Measurements from ENCODE around the gene RXRA. TPM values are rescaled to one million over a fixed set of nuclear protein-coding genes. Genes with fewer than 3 reads are reported as not detected.

The RXRA gene
- total and polyA plus RNA-seq, 4 experiments from 2014 or later: 1.0 to 11.9 (median 6.4) TPM

GRCh38 chr9:134452728-134453127 is 126.5 kb downstream of the RXRA start:
- H3K4me3 ChIP-seq (ENCODE audit: low read length in 2 of 2): no peak overlapping the region
- Mint-ChIP-seq H3K9me3 (peaks cover 0 to 10% (median 5%) of the 10 kb centered on the region in 8 donors), H3K27me3 (no peaks in the 10 kb centered on the region), H3K27ac (peak overlapping the region in 6 of 7 donors; percentile 18 to 95 (median 55)), H3K4me3 (no peak overlapping the region), H3K36me3 (no peaks in the 10 kb centered on the region), H3K4me1 (peaks cover 4 to 22% (median 11%) of the 10 kb centered on the region in 4 donors)
- peaks cover 0 to 3% of the 10 kb centered on the region in 2 donors for H3K9me3 ChIP-seq (ENCODE audit: control insufficient read depth in 1 of 2, low read length in 2 of 2)
- ChIA-PET CTCF (ENCODE audit: partially characterized antibody) (interaction anchor here (1.1 to 1.3 kb wide), 2 partner anchors 10 to 285 kb away, joined by 3 to 6 read pairs; no protein-coding TSS in a partner anchor), POLR2A (ENCODE audit: partially characterized antibody) (no interaction called here)
- DNase-seq: no peak
- no peaks in the 10 kb centered on the region for H3K27me3 ChIP-seq (ENCODE audit: insufficient read depth, low read length)
- intact Hi-C loops (cut with micrococcal nuclease): no loop called here
- H3K36me3 ChIP-seq (ENCODE audit: insufficient read depth, low read length): no peaks in the 10 kb centered on the region
- no peak overlapping the region for H3K27ac ChIP-seq (ENCODE audit: low read depth, low read length)
- H3K4me1 ChIP-seq (ENCODE audit: insufficient read depth, low read length): peaks cover 22% of the 10 kb centered on the region

- Mint-ChIP-seq H3K4me1 (peaks cover 4 to 22% (median 11%) of the 10 kb centered on the region in 4 donors), H3K36me3 (no peaks in the 10 kb centered on the region), H3K9me3 (peaks cover 0 to 5% (median 4%) of the 10 kb centered on the region in 8 donors), H3K27ac (peak overlapping the region in 4 of 7 donors; percentile 13 to 90 (median 59)), H3K4me3 (peak overlapping the region in 1 of 8 donors; percentile 9), H3K27me3 (no peaks in the 10 kb centered on the region)
- Histone ChIP-seq H3K4me3 (ENCODE audit: low read length in 2 of 2) (no peak overlapping the region), H3K4me1 (ENCODE audit: insufficient read depth, low read length) (peaks cover 22% of the 10 kb centered on the region), H3K27me3 (ENCODE audit: insufficient read depth, low read length) (no peaks in the 10 kb centered on the region), H3K9me3 (ENCODE audit: control insufficient read depth in 1 of 2, low read length in 2 of 2) (no peaks in the 10 kb centered on the region), H3K27ac (ENCODE audit: low read depth, low read length) (no peak overlapping the region), H3K36me3 (ENCODE audit: insufficient read depth, low read length) (no peaks in the 10 kb centered on the region)
- no peak for DNase-seq
- CTCF ChIA-PET (ENCODE audit: partially characterized antibody): interaction anchor here (1.1 to 1.3 kb wide), 2 partner anchors 11 to 286 kb away, joined by 3 to 6 read pairs; no protein-coding TSS in a partner anchor
- intact Hi-C loops (cut with micrococcal nuclease): no loop called here
- POLR2A ChIA-PET (ENCODE audit: partially characterized antibody): no interaction called here
Observed at GRCh38 chr9:134453776-134454475, 127.7 kb downstream of the RXRA start.

DNA sequence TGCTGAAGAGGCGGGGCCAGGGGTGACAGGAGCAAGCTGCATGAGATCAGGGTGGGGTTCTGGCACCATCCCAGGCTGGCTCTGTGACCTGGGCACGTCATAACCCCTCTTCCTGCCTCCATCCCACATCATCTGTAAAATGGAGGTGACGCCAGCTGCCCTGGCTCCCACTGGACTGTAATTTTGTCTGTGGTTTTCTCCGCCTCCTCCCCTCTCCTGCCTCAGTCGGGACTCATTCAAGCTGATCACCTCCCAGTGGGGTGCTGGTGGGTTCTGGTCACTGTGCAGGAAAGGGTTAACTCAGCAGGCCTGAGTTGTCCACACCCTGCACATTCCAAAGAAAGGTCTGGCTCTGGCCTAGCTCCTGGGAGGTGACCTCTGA is 128.2 kb downstream of the RXRA start:
- H3K27ac Mint-ChIP-seq: peak overlapping the region in 4 of 7 donors; percentile 24 to 90 (median 80)
- POLR2A ChIA-PET (ENCODE audit: partially characterized antibody): no interaction called here

GRCh38 chr9:134455021-134455471 is 128.8 kb downstream of the RXRA start:
- no peaks in the 10 kb centered on the region for H3K36me3 Mint-ChIP-seq
- H3K4me1 Mint-ChIP-seq: peaks cover 4 to 18% (median 9%) of the 10 kb centered on the region in 4 donors
- no peak overlapping the region for H3K4me3 ChIP-seq (ENCODE audit: low read length in 2 of 2)
- peak overlapping the region in 6 of 7 donors; percentile 70 to 94 (median 88) for H3K27ac Mint-ChIP-seq
- no peaks in the 10 kb centered on the region for H3K9me3 ChIP-seq (ENCODE audit: control insufficient read depth in 1 of 2, low read length in 2 of 2)
- DNase-seq: peak in 1 of 5 donors; percentile 13
- H3K27me3 ChIP-seq (ENCODE audit: insufficient read depth, low read length): no peaks in the 10 kb centered on the region
- peak overlapping the region in 5 of 8 donors; percentile 21 to 94 (median 26) for H3K4me3 Mint-ChIP-seq
- intact Hi-C loops (cut with micrococcal nuclease): no loop called here
- peaks cover 22% of the 10 kb centered on the region for H3K4me1 ChIP-seq (ENCODE audit: insufficient read depth, low read length)
- no peaks in the 10 kb centered on the region for H3K36me3 ChIP-seq (ENCODE audit: insufficient read depth, low read length)
- POLR2A ChIA-PET (ENCODE audit: partially characterized antibody): interaction anchor here (2.1 kb wide), 1 partner anchor 291 kb away, joined by 31 read pairs; the partner anchor contains the start of gene RNU6ATAC
- no peaks in the 10 kb centered on the region for H3K27me3 Mint-ChIP-seq
- peak overlapping the region; percentile 64 for H3K27ac ChIP-seq (ENCODE audit: low read depth, low read length)
- H3K9me3 Mint-ChIP-seq: no peaks in the 10 kb centered on the region
- CTCF ChIA-PET (ENCODE audit: partially characterized antibody): interaction anchor here (2.1 kb wide), 1 partner anchor 9 kb away, joined by 6 read pairs; no protein-coding TSS in a partner anchor

More for the DNA sequence above, 128.2 kb downstream of the RXRA start:
- no peaks in the 10 kb centered on the region for H3K27me3 ChIP-seq (ENCODE audit: insufficient read depth, low read length)
- Mint-ChIP-seq H3K4me1 (peaks cover 4 to 22% (median 10%) of the 10 kb centered on the region in 4 donors), H3K4me3 (no peak overlapping the region), H3K27me3 (no peaks in the 10 kb centered on the region), H3K36me3 (no peaks in the 10 kb centered on the region), H3K9me3 (peaks cover 0 to 1% (median under 1%) of the 10 kb centered on the region in 8 donors)
- no peaks in the 10 kb centered on the region for H3K9me3 ChIP-seq (ENCODE audit: control insufficient read depth in 1 of 2, low read length in 2 of 2)
- H3K27ac ChIP-seq (ENCODE audit: low read depth, low read length): no peak overlapping the region
- CTCF ChIA-PET (ENCODE audit: partially characterized antibody): no interaction called here
- intact Hi-C loops (cut with micrococcal nuclease): no loop called here
- peaks cover 22% of the 10 kb centered on the region for H3K4me1 ChIP-seq (ENCODE audit: insufficient read depth, low read length)
- no peaks in the 10 kb centered on the region for H3K36me3 ChIP-seq (ENCODE audit: insufficient read depth, low read length)
- H3K4me3 ChIP-seq (ENCODE audit: low read length in 2 of 2): no peak overlapping the region
- DNase-seq: peak in 1 of 5 donors; percentile 22

DNA sequence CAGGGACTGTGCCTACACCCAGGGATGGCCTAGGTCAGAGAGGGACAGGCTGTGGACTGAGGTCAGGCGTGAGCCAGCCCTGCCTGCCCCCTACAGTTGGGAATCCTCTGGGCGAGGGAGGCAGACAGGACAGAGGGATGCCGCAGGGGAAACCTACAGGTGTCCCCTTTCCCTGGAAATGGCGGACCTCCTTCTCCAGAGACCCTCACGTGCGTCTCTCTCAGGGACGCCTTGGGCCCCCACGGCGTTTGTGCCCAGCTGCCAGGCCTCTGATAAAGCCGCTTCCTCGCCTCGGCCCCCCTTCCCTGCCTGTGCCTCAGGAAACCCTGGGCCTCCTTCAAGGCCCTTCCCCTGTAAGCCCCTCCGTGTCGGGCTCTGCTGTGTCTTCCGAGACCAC is 129.3 kb downstream of the RXRA start:
- H3K27ac Mint-ChIP-seq: peak overlapping the region; percentile 86 to 94 (median 92)
- peak overlapping the region; percentile 49 to 94 (median 84) for H3K4me3 Mint-ChIP-seq

DNA sequence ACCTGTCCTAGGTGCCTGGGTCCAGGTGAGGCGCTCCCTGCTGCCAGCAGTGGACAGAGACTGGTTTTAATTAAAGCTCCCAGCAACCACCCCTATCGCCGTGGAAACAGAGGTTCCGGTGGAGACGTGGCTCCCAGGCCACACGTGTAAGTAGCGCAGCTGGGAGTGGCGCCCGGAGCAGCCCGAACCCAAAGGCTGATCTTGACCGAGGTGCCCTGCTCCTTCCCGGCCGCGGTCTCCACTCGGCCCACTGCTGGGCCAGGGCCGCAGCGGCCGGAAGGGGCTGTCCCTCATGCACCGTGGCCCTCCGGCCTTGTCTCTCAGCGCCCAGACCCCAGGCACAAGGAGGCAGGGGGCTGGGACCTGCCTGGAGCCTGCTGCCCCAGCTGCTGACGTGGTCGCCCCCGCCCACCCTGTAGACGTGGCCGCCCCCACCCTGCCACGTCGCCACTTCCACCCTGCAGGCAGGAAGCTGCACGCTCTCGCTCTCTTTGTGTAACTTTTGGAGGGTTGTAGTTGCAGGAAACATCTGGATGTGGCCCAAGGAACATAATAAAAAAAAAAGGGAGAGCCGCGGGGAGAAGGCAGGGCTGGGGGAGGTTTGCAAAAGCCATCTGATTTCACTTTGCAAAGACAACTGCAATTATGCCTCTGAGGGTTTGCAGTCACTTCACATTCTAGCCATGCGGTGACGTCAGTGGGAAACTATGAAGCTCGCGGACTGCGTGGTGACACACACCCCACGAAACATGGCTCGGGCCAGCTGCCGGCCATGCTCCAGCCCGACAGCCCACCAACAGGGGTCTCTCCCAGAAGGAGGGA is 129.9 kb downstream of the RXRA start:
- H3K36me3 ChIP-seq (ENCODE audit: insufficient read depth, low read length): no peaks in the 10 kb centered on the region
- intact Hi-C loops (cut with micrococcal nuclease): no loop called here
- H3K4me1 Mint-ChIP-seq: peaks cover 4 to 18% (median 9%) of the 10 kb centered on the region in 4 donors
- H3K27ac Mint-ChIP-seq: peak overlapping the region; percentile 86 to 96 (median 93)
- H3K4me3 Mint-ChIP-seq: peak overlapping the region; percentile 73 to 94 (median 84)
- H3K27ac ChIP-seq (ENCODE audit: low read depth, low read length): peak overlapping the region; percentile 64
- no peaks in the 10 kb centered on the region for H3K27me3 ChIP-seq (ENCODE audit: insufficient read depth, low read length)
- DNase-seq: peak; percentile 76 to 83 (median 81)
- peaks cover 22% of the 10 kb centered on the region for H3K4me1 ChIP-seq (ENCODE audit: insufficient read depth, low read length)
- H3K4me3 ChIP-seq (ENCODE audit: low read length in 2 of 2): peak overlapping the region; percentile 62 to 76
- no peaks in the 10 kb centered on the region for H3K36me3 Mint-ChIP-seq
- H3K27me3 Mint-ChIP-seq: no peaks in the 10 kb centered on the region
- no peaks in the 10 kb centered on the region for H3K9me3 Mint-ChIP-seq
- ChIA-PET POLR2A (ENCODE audit: partially characterized antibody) (interaction anchor here (0.7 to 2.5 kb wide), 13 partner anchors 13 to 1044 kb away, joined by 3 to 31 read pairs (median 4); partner anchors contain the start of genes MRPS2, RNU6ATAC and WDR5), CTCF (ENCODE audit: partially characterized antibody) (interaction anchor here (1.1 to 3.3 kb wide), 8 partner anchors 8 to 291 kb away, joined by 3 to 21 read pairs (median 4); partner anchors contain the start of gene RNU6ATAC)
- no peaks in the 10 kb centered on the region for H3K9me3 ChIP-seq (ENCODE audit: control insufficient read depth in 1 of 2, low read length in 2 of 2)

More for the DNA sequence above, 129.3 kb downstream of the RXRA start:
- Histone ChIP-seq H3K27me3 (ENCODE audit: insufficient read depth, low read length) (no peaks in the 10 kb centered on the region), H3K9me3 (ENCODE audit: control insufficient read depth in 1 of 2, low read length in 2 of 2) (no peaks in the 10 kb centered on the region), H3K27ac (ENCODE audit: low read depth, low read length) (peak overlapping the region; percentile 64), H3K36me3 (ENCODE audit: insufficient read depth, low read length) (no peaks in the 10 kb centered on the region), H3K4me3 (ENCODE audit: low read length in 2 of 2) (peak overlapping the region in 1 of 2 donors; percentile 62), H3K4me1 (ENCODE audit: insufficient read depth, low read length) (peaks cover 22% of the 10 kb centered on the region)
- Mint-ChIP-seq H3K9me3 (no peaks in the 10 kb centered on the region), H3K4me1 (peaks cover 4 to 18% (median 9%) of the 10 kb centered on the region in 4 donors), H3K36me3 (no peaks in the 10 kb centered on the region), H3K27me3 (no peaks in the 10 kb centered on the region)
- ChIA-PET CTCF (ENCODE audit: partially characterized antibody) (interaction anchor here (1.4 to 3.3 kb wide), 6 partner anchors 10 to 291 kb away, joined by 3 to 21 read pairs (median 5); partner anchors contain the start of gene RNU6ATAC), POLR2A (ENCODE audit: partially characterized antibody) (interaction anchor here (0.7 to 2.5 kb wide), 9 partner anchors 12 to 320 kb away, joined by 3 to 31 read pairs (median 5); partner anchors contain the start of genes RNU6ATAC and WDR5)
- peak in 1 of 5 donors; percentile 38 for DNase-seq
- intact Hi-C loops (cut with micrococcal nuclease): no loop called here
